Stimulated activated CD8-positive, alpha-beta memory T cell treated with anti-CD3 and anti-CD28 coated beads, Interleukin-15, amount 100 ng/mL, for 48 hours (primary cell): ENCODE results near the gene PPP1R3F.

ENCODE experiments used
- DNase-seq, 2 donors: peaks; one replicate each; pipeline ENCODE4 v3.0.0-alpha.2; 2020; ENCODE audit warnings: low read depth in 2 of 2

PPP1R3F gene

GRCh38 chrX:49249616-49250015 lies 20.0 kb upstream of the PPP1R3F start:
- DNase-seq: no peak

GRCh38 chrX:49250066-49250465 lies 19.5 kb upstream of the PPP1R3F start:
- no peak for DNase-seq

GRCh38 chrX:49250578-49250977 lies 19.0 kb upstream of the PPP1R3F start:
- no peak for DNase-seq

- no peak for DNase-seq
Observed at GRCh38 chrX:49251325-49251724, 18.3 kb upstream of the PPP1R3F start.

GRCh38 chrX:49254639-49255038 lies 15.0 kb upstream of the PPP1R3F start:
- DNase-seq: no peak

- no peak for DNase-seq
Observed at GRCh38 chrX:49256268-49256995, 13.2 kb upstream of the PPP1R3F start.

- DNase-seq: no peak
Observed at GRCh38 chrX:49257074-49257790, 12.4 kb upstream of the PPP1R3F start.

GRCh38 chrX:49257846-49258748 lies 11.5 kb upstream of the PPP1R3F start:
- DNase-seq: no peak

GRCh38 chrX:49258749-49259124 lies 10.9 kb upstream of the PPP1R3F start:
- DNase-seq: no peak

GRCh38 chrX:49260221-49260985 lies 9.2 kb upstream of the PPP1R3F start:
- DNase-seq: no peak

GRCh38 chrX:49262603-49263002 lies 7.0 kb upstream of the PPP1R3F start:
- DNase-seq: no peak

GRCh38 chrX:49263631-49264030 lies 6.0 kb upstream of the PPP1R3F start:
- DNase-seq: no peak

- DNase-seq: no peak
Observed at GRCh38 chrX:49264460-49264859, 5.1 kb upstream of the PPP1R3F start, which contains the start of gene FOXP3. TSS of gene FOXP3 (minus strand) at chrX:49264710. CDS start at chrX:49258505, 6,205 bp downstream.

GRCh38 chrX:49266523-49267445 lies 2.8 kb upstream of the PPP1R3F start:
- no peak for DNase-seq

- no peak for DNase-seq
Observed at GRCh38 chrX:49268702-49269009, 937 bp upstream of the PPP1R3F start.

- DNase-seq: peak; percentile 87 to 89
Observed at GRCh38 chrX:49269010-49269766, 405 bp upstream of the PPP1R3F start.

GRCh38 chrX:49270249-49270921 lies 792 bp downstream of the PPP1R3F start:
- no peak for DNase-seq

GRCh38 chrX:49271341-49271740 lies 1.7 kb downstream of the PPP1R3F start:
- no peak for DNase-seq

- DNase-seq: no peak
Observed at GRCh38 chrX:49272421-49272820, 2.8 kb downstream of the PPP1R3F start.
